ENCODE measurements around the gene STAT5B.
"Not testable (repeated sequence)": the region's sequence is repeated elsewhere in the genome, so short reads cannot be mapped to it uniquely, and the experiment has no call there.

Gene STAT5B

DNA sequence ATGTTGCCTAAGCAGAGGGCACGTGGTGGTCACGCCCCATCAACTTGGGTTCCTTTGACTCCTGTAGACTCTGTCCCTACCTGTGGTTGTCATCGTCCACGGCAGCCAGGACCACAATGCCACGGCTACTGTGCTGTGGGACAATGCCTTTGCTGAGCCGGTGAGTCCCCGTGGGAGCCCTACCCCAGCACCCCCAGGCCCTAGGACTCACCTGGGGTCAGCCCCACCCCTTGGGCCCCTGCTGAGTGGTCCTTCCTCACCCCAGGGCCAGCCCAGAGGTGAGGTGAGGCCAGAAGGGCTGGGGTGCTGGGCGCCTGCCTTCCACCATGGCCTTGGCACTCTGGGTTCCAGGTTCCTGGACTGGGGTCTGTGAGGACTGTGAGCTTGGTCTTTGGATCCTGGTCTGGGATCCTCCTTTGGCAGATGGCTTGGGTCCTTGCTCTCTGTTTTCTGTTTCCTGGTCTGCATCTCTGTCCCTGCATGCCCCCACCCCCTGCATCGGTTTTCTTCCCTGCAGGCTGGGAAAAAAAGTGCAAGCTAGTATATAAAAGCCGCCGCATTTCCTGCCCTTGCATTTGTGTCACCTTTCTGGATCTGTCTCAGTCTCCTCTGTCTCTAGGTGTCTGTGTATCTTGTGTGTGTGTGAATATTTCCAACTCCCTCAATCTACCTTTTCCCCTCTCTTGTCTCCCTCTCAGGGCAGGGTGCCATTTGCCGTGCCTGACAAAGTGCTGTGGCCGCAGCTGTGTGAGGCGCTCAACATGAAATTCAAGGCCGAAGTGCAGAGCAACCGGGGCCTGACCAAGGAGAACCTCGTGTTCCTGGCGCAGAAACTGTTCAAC, 29.6 kb upstream of the STAT5B start:
- peak; percentile 24 for DNase-seq

DNA sequence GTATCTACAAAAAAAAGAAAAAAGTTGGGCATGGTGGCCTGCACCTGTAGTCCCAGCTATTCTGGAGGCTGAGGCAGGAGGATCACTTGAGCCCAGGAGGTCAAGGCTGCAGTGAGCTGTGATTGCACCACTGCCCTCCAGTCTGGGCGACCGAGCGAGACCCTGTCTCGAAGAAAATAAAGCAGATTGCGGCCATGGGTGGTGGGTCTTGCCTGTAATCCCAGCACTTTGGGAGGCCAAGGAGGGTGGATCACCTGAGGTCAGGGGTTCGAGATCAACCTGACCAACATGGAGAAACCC, 28.8 kb upstream of the STAT5B start:
- DNase-seq = not testable (repeated sequence)

DNA sequence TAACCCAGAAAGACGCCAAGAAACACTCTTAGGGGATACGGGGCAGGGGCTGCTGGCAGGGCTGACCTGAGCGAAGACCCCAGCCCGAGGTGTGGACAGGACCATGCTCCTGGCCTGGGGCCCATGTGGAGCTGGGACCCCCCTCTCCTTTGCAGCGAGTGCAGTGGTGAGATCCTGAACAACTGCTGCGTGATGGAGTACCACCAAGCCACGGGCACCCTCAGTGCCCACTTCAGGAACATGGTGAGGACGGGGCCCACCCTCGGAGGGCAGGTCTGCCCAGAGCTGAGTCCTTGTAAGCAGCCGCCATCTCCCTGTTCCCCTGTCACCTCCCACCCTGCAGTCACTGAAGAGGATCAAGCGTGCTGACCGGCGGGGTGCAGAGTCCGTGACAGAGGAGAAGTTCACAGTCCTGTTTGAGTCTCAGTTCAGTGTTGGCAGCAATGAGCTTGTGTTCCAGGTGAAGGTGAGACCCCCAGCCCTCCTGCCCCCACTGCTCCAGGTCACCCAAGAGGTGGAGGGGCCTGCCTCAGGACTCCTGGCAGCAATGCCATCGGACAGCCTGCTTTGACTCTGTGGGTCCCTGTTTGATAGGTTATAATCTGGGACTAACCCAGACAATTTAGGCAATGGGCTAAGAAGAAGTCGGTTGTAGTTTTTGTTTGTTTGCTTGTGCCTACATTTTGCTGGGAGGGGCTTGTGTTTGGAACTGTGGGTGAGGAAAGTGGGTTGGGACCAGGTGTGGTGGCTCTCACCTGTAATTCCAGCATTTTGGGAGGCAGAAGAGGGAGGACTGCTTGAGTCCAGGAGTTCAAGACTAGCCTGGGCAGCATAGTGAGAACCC, 28.2 kb upstream of the STAT5B start:
- DNase-seq = no peak

DNA sequence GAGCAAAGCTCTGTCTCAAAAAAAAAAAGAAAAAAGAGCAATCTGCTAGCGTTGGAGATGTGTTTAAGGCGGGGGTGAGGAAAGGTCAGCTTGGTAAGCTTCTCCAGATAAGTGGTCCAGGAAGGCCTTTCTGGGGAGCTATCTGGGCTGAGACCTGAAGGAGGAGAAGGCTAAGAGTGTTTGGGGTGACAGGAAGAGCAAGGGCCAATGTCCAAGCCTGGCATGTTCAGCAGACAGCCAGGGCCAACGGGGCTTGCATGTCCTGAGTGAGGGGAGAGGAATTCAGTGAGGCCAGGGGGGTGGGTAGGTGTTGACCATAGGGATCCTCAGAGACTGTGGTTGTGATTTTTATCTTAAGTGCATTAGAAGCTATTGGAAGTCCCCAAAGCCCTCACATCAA, 27.5 kb upstream of the STAT5B start:
- no peak for DNase-seq

DNA sequence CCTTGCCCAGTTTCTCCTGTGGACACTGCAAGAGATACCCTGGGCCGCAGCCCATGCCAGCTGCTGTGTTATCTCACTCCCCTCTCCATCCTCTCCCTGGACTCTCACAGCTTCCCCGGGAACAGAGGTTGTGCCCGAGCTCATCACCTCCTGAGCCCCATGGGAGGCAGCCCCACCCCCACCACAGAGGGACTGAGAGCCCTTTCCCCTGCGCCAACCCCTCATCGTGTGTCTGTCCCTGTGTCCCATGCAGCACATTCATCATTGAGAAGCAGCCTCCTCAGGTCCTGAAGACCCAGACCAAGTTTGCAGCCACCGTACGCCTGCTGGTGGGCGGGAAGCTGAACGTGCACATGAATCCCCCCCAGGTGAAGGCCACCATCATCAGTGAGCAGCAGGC, 24.8 kb upstream of the STAT5B start:
- no peak for DNase-seq

DNA sequence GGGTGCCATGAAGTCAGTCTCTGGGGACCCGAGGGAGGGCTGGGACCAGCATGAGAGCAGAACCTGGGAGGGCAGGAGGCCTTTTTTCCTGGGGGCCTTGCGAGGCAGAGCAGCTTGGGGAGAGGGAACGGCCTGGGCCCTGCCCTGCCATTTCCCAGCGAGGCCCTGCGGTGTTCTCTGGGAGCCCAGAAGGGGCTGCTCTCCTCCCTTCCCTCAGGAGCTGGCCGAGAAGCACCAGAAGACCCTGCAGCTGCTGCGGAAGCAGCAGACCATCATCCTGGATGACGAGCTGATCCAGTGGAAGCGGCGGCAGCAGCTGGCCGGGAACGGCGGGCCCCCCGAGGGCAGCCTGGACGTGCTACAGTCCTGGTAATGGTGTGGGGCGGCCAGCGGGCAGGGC, 23.7 kb upstream of the STAT5B start:
- not testable (repeated sequence) for DNase-seq

DNA sequence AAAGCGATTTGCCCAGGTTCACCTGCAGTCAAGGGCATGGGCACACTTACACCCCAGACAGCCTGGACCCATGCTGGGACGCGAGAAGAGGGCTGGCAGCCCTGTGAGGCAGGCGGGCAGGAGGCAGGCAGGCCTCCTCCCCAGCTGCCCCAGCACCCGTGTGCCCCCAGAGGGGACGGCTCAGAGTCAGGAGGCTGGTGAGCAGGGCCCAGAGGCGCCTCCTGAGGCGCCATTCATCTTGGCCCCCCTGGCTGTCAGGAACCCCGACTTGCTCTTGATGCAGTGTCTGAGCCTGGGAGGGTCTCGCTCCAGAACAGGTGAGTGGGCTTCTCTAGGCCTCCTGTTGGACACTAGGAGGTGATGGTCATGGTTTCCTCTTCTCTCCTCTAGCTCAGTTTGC, 23.2 kb upstream of the STAT5B start:
- DNase-seq = not testable (repeated sequence)

DNA sequence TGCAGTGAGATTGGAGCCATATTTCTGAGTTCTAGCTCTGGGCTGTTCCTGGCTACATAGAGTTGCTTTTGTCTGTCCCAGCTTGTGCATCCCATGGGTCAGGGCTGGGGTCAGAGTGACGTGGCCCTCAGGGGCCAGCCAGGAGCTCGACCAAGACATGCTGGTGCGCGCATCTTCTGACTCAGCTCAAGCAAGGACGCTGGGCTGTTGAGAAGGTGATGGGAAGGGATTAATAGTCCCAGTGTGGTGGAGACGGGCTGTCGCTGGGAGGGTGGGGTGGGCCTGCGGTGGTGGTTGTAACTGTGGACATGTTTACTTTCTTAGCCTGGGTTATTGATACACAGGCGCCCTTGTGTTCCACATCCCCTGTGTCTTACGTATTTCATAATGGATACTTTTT, 21.6 kb upstream of the STAT5B start:
- DNase-seq = not testable (repeated sequence)

DNA sequence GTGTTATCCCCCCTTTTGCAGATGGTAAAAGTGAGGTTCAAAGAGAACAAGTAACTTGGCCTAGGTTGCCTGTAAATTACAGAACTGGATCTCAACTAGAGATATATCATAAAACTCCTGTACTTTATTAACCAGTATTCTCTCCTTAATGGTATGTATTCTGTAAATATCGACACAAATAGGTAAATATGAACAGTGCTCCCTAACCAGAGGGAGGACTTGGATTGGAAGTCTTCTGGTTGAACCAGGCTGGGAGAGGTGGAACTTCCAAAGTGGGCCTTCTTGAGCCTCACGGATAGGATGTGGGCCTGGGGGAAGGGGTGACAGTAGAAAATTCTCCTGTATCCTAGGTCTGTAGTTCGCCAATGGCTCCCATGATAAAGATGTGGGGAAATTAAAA, 19.8 kb upstream of the STAT5B start:
- DNase-seq = no peak

DNA sequence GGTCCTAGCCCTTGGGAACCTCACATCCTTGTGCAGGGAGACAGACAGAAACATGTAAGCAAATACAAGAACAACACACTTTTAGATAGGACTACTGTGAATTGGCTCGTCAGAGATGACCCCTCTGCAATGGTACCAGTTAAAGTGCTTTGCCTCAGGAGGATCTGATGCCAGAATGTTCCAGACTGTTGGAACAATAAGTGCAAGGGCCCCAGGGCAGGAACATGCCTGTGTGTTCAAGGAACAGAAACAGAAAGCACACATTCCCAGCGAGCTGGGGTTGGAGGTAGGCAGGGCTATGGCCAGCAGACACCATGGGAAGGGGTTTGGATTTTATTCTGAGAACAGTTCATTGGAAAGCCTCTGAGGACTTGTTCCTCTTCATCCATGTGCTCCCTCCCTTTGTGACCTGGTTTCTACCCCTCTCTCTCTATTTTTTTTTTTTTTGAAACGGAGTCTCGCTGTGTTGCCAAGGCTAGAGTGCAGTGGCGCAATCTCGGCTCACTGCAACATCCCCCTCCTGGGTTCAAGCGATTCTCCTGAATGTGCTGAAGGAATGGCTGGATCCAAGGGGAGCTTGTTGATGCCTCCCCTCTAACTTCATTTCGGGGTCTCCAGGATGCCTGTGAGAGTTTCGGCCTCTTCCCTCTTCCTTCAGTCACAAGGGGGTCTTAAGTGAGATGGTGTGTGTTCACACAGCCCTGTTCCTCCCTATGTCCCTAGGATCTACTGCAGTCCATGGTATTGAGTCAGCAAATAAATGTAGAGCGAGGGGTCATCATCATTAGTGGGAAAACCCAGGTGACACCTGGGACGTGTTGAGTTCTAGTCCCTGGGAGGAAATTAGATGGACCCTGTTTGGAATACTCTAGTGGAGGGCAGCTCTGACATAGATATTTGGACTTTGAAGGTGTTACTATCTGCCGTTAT, 18.5 kb upstream of the STAT5B start:
- no peak for DNase-seq

DNA sequence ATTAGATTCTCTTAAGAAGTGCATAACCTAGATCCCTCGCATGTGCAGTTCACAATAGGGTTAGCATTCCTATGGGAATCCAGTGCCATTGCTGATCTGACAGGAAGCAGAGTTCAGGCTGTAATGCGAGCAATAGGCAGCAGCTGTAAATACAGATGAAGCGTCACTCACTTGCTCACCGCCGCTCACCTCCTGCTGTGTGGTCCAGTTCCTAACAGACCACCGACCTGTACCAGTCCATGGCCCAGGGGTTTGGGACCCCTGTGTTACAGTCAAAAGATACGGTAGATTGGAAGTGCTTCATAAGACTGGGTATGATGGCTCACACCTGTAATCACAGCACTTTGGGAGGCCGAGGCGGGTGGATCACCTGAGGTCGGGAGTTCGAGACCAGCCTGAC, 14.9 kb upstream of the STAT5B start:
- DNase-seq = no peak

DNA sequence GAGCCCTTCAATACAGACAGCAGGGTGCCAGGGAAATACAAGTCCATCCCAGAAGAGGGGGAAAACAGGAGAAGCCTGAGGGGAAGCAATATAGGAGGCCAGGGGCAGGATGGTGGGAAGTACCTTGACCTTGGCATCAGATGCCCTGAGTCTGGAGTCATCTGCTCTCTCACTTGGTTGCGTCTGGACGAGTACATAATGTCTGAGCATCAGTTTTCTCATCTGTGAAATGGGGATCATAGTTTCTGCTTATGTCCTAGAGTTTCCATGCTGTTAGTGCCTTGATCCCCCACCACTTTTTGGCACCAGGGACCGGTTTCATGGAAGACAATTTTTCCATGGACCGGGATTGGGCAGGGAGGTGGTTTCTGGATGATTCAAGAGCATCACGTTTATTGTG, 14.4 kb upstream of the STAT5B start:
- DNase-seq = no peak

DNA sequence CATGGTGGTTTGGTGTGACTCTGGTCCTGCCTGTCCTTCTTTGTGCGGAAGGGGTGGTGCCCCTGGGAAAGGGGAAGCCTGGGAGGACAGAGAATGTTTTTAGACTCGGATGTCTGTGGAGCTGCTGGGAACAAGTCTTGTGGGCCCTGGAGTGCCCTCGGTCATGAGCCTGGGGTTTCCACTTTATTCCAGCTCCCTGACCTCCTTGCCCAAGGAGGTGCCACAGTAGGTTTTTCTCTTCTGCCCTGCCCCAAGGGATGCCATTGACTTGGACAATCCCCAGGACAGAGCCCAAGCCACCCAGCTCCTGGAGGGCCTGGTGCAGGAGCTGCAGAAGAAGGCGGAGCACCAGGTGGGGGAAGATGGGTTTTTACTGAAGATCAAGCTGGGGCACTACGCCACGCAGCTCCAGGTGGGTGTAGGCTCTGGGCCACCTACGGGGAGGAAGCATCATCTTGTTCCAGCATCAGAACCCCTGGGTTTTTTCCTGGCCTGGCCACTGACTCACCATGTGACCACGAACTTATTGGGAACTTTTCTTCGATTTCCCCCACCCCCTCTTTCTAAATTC, 13.5 kb upstream of the STAT5B start:
- peak; percentile 38 for DNase-seq

DNA sequence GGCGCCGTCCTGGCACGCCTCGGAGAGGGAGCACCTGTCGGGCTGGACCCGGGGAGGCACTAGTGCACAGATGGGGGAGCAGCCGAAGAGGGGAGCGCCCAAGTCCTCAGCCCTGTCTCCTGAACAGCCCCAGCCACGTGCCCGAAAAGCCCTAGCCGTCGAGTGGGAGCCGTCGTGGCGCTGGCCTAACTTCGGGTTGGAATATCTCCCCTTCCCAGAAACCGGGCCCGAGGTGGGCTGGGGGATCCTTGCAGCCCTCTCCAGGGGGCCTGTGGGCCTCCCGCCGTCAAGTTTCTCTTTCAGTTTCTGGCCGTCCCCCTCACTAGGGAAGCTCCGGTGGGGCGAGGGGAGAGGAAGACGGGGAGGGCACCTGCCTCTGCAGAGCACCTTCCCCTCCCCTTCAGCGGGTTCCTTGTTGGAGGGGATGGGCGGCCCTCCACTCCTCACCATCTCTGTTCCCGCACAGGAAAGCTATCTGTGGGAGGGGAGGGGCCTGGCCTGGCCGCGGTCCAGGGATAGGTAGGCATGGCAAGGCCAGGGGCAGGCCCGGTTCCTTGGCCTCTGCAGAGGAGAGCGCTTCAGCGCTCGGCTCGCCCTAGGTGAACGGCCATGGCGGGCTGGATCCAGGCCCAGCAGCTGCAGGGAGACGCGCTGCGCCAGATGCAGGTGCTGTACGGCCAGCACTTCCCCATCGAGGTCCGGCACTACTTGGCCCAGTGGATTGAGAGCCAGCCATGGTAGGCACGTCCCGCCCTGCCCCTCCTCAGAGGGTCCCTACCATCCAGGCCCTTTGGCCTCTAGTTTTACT, 12.8 kb upstream of the STAT5B start:
- DNase-seq = peak; percentile 74

DNA sequence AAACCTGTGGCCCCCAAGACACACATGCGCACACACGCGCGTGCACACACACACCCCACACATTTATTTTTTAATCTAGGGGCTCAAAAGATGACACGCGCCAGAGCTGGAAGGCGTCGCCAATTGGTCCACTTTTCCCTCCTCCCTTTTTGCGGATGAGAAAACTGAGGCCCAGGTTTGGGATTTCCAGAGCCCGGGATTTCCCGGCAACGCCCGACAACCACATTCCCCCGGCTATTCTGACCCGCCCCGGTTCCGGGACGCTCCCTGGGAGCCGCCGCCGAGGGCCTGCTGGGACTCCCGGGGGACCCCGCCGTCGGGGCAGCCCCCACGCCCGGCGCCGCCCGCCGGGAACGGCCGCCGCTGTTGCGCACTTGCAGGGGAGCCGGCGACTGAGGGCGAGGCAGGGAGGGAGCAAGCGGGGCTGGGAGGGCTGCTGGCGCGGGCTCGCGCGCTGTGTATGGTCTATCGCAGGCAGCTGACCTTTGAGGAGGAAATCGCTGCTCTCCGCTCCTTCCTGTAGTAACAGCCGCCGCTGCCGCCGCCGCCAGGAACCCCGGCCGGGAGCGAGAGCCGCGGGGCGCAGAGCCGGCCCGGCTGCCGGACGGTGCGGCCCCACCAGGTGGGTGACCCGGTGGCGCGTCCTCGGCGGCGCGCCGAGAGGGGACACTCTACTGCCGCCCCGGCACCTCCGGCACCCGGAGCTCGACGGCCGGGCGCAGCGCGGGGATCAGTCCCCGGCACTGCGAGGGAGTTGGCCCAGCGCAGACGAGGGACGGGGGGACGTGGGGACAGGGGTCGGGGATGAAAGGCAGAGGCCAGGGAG, 12.0 kb upstream of the STAT5B start, which contains the start of gene STAT5A:
STAT5A (plus strand) TSS at position 522 of the 826 bp plus-strand sequence. CDS start 914 bp downstream, outside the sequence.
- peak; percentile 85 for DNase-seq

DNA sequence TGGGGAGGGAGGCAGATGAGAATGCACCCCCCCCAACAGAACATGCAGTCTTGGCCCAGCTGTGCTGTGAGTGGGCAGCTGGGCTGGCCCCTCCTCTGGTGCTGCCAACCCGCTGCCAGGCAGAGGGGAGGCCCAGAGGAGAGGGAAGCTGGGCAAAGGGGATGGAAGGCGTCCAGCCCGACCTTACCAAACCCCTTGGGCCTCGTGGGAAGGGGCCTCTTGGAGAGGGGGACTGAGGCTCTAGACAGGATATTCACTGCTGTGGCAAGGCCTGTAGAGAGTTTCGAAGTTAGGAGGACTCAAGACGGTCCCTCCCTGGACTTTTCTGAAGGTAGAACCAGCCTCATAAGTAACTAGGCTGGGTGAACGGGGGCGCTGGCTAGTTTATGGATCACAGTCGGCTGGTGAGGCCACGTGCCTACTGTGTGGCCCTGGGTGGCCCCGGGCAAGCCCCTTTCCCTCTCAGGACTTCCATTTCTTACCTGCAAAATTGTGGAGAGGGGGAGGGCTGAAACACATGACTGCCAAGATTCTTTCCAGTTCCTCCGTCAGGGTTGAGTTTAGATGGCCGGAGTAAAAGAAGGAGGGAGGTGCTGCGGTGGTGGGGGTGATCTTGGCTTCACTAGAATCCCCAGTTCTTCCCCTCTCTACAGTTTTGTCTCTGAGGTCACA, 11.2 kb upstream of the STAT5B start:
- DNase-seq = peak; percentile 55

DNA sequence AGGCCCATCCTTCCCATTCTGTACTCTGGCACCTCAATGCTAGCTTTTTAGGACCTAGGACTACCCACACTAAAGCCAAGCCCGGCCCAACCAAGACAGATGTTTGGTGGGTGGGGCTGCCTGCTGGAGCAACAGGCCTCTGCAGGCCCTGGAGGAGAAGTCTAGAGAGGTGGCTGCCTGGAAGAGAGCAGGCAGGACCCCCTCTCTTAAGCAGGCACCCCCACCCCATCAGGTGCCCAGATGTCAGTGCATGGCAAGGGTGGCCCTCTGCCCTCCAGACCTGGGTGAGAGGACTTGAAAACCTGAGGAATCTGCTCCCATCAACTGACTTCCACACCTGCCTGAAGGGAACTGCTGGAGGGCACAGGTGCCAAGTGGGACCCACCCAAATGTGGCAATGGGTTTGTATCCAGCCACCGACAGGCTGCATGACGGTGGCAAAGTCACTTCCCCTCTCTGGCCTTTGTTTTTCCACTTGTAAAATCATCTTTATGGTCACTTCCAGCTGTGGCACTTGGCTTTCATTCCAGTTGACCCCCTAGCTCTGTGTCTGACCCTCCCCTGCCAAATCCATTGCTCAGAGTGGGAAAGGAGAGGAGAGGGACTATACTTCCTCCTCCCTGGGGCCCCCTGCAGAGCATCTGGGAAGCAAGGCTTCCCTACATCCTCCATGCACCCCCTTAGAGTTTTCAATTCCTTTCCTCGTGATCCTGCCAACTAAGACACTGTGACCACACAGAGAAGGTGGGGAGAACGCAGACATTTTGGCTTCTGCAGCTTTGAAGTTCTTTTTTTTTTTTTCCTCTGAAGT, 10.4 kb upstream of the STAT5B start:
- no peak for DNase-seq

DNA sequence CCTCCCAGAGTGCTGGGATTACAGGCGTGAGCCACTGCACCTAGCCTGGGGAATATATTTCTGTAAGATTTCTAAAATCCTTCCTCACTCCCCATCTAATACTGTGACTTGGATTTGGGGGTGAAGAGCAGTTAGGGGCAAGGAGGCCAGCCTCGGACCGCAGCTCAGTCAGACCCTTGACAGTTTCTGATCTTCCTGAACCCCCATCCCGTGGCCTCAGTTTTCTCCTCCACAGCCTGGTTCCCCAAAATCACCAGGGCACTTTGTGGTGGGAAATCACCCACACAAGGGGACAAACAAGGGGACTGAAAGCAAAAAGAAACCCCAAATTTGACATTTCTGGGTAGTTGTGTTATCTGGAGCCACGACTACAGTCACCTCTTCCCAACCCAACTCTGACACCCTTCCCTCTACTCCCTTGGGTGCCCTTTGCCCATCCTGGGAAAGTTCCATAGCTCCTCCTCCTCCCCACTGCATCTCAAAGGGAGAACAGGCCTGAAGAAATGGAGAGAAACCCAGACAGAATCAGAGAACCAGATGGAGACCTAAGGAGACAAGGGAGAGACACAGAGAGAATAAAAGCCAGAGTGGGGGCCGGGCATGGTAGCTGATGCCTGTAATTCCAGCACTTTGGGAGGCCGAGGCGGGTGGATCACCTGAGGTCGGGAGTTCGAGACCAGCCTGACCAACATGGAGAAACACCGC, 9.3 kb upstream of the STAT5B start:
- no peak for DNase-seq

DNA sequence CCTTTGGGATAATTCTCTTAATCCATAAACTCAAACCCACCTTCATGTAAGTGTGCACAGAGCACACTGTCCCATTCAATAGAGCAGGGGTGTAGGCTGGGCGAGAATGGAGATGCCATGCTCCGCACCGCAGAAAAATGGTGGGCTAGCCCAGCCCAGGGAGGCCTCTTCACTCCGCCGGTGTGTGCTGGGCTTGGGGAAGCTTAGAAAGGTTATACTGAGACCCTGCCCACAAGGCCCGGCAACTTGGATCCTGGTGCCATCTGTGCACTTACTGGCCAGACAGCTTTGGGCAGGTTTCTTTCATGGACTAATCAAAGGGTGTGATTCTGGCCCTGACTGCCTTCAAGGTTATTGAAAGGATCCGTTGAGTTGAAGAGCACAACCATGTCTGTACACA, 8.4 kb upstream of the STAT5B start:
- DNase-seq = no peak

Measured in CD4-positive, alpha-beta T cell treated with Interleukin-17A for 1 hour (primary cell).